Activated CD8-positive, alpha-beta T cell treated with anti-CD3 and anti-CD28 coated beads for 36 hours (primary cell): ENCODE data around the gene TXNDC8. TPM values are rescaled to one million over a fixed set of nuclear protein-coding genes. Genes with fewer than 3 reads are reported as not detected.

Source experiments
- ATAC-seq: fragments of 200-7000 bp; cut with Tn5 transposase; one replicate; pipeline ENCODE4 v1.10.0; 2021; ENCODE audit warnings: mild to moderate bottlenecking, moderate library complexity
- CTCF ChIA-PET: fragments of 350-600 bp; sonication (Branson Sonifier 250); formaldehyde crosslinking; loops from one replicate; lab custom pipeline; 2021; ENCODE audit warnings: antibody characterized with exemption; lab: Charles Lee
- POLR2A ChIA-PET: fragments of 350-600 bp; sonication (Branson Sonifier 250); formaldehyde crosslinking; loops from one replicate; lab custom pipeline; 2021; ENCODE audit warnings: antibody characterized with exemption; lab: Charles Lee
- DNase-seq: peaks from one replicate; pipeline ENCODE4 v3.0.0-alpha.2; 2020
- H3K27ac Mint-ChIP-seq: one replicate; pipeline ENCODE4 v1.8.0; 2021; ENCODE audit warnings: mild to moderate bottlenecking, mixed read lengths
- H3K27me3 Mint-ChIP-seq: one replicate; pipeline ENCODE4 v1.8.0; 2021; ENCODE audit warnings: mixed read lengths
- H3K36me3 Mint-ChIP-seq: one replicate; pipeline ENCODE4 v1.8.0; 2021; ENCODE audit warnings: low read depth, mixed read lengths
- H3K4me1 Mint-ChIP-seq: one replicate; pipeline ENCODE4 v1.8.0; 2021; ENCODE audit warnings: low read depth, mixed read lengths
- H3K4me3 Mint-ChIP-seq: one replicate; pipeline ENCODE4 v1.8.0; 2021; ENCODE audit warnings: mild to moderate bottlenecking, moderate library complexity, mixed read lengths
- H3K9me3 Mint-ChIP-seq: one replicate; pipeline ENCODE4 v1.8.0; 2021; ENCODE audit warnings: mixed read lengths
- CTCF ChIP-seq: fragments of 200-600 bp; IDR thresholded peaks from one replicate; pipeline ENCODE4 v1.8.0; 2022; ENCODE audit warnings: antibody characterized with exemption, mild to moderate bottlenecking
- intact Hi-C: fragments of 100-400 bp; cut with micrococcal nuclease; formaldehyde crosslinking; loops from one replicate; pipeline ENCODE4 v1.10.0; 2022
- total RNA-seq, 2 experiments: library from RNA; stranded (reverse); gene quantifications; one replicate each; pipeline ENCODE4 v1.2.3, GENCODE V29; 2021

Gene TXNDC8
- not detected for total RNA-seq

GRCh38 chr9:110337727-110338126, at the start of gene TXNDC8:
Gene TXNDC8, minus strand, starts transcription at chr9:110337863.
- intact Hi-C loops: no loop called here
- H3K27me3 Mint-ChIP-seq: no peaks in the 10 kb centered on the region
- no peak for TF ChIP-seq CTCF

GRCh38 chr9:110383491-110383890, 45.8 kb upstream of the TXNDC8 start:
- ChIA-PET CTCF (no interaction called here), POLR2A (no interaction called here)
- H3K27ac Mint-ChIP-seq: no peak overlapping the region
- no peak overlapping the region for H3K4me3 Mint-ChIP-seq
- ATAC-seq (no peak), DNase-seq (no peak)
- intact Hi-C loops: no loop called here
- H3K9me3 Mint-ChIP-seq: peaks cover 1% of the 10 kb centered on the region
- H3K27me3 Mint-ChIP-seq: peaks cover 5% of the 10 kb centered on the region
- no peak for TF ChIP-seq CTCF
- no peaks in the 10 kb centered on the region for H3K4me1 Mint-ChIP-seq
- no peaks in the 10 kb centered on the region for H3K36me3 Mint-ChIP-seq

More at GRCh38 chr9:110337727-110338126, at the start of gene TXNDC8:
- DNase-seq (no peak), ATAC-seq (no peak)
- H3K9me3 Mint-ChIP-seq: no peaks in the 10 kb centered on the region
- no peak within 1 kb of the TSS for H3K27ac Mint-ChIP-seq
- POLR2A ChIA-PET: no interaction called here
- CTCF ChIA-PET: no interaction called here
- no peak within 1 kb of the TSS for H3K4me3 Mint-ChIP-seq
- no peaks in the 10 kb centered on the region for H3K4me1 Mint-ChIP-seq
- H3K36me3 Mint-ChIP-seq: no peaks in the 10 kb centered on the region

GRCh38 chr9:110382731-110383130, 45.1 kb upstream of the TXNDC8 start:
- Mint-ChIP-seq H3K36me3 (no peaks in the 10 kb centered on the region), H3K27ac (no peak overlapping the region), H3K27me3 (peaks cover 5% of the 10 kb centered on the region), H3K4me1 (no peaks in the 10 kb centered on the region), H3K4me3 (no peak overlapping the region), H3K9me3 (peaks cover 1% of the 10 kb centered on the region)
- intact Hi-C loops: no loop called here
- no peak for TF ChIP-seq CTCF
- CTCF ChIA-PET: no interaction called here
- POLR2A ChIA-PET: no interaction called here
- no peak for DNase-seq
- ATAC-seq: no peak

- Mint-ChIP-seq H3K36me3 (no peaks in the 10 kb centered on the region), H3K4me1 (no peaks in the 10 kb centered on the region), H3K9me3 (no peaks in the 10 kb centered on the region), H3K27me3 (no peaks in the 10 kb centered on the region), H3K27ac (no peak overlapping the region), H3K4me3 (no peak overlapping the region)
- ChIA-PET POLR2A (no interaction called here), CTCF (no interaction called here)
- DNase-seq (no peak), ATAC-seq (no peak)
- TF ChIP-seq CTCF: no peak
- intact Hi-C loops: no loop called here
These were observed 33.8 kb upstream of the TXNDC8 start for GRCh38 chr9:110371411-110372007.

- Mint-ChIP-seq H3K27me3 (no peaks in the 10 kb centered on the region), H3K9me3 (no peaks in the 10 kb centered on the region), H3K27ac (no peak overlapping the region), H3K4me1 (no peaks in the 10 kb centered on the region), H3K36me3 (no peaks in the 10 kb centered on the region), H3K4me3 (no peak overlapping the region)
- CTCF ChIA-PET: no interaction called here
- no peak for DNase-seq
- no peak for TF ChIP-seq CTCF
- no peak for ATAC-seq
- POLR2A ChIA-PET: no interaction called here
- intact Hi-C loops: no loop called here
These were observed 32.7 kb upstream of the TXNDC8 start for GRCh38 chr9:110370315-110370714.
